GM23248 (cell line): ENCODE results near the gene FGFR1OP2. TPM values are rescaled to one million over a fixed set of nuclear protein-coding genes. Genes with fewer than 3 reads are reported as not detected.

ENCODE experiments used
- DNase-seq: peaks from one replicate; pipeline ENCODE4 v3.0.0-alpha.2; 2015
- H2AFZ ChIP-seq: fragments of 200-600 bp; sonication (generic); 2 replicates; pipeline ENCODE4 v1.6.1; 2016; ENCODE audit warnings: antibody characterized with exemption
- H3F3A ChIP-seq: fragments of 200-600 bp; sonication (generic); 2 replicates; pipeline ENCODE4 v1.6.1; 2016; ENCODE audit warnings: mild to moderate bottlenecking, antibody characterized with exemption, mixed run types; ENCODE audit not compliant: insufficient read depth
- H3K27ac ChIP-seq: fragments of 200-600 bp; sonication (generic); 2 replicates; pipeline ENCODE4 v1.5.1; 2016; ENCODE audit warnings: mild to moderate bottlenecking
- H3K27me3 ChIP-seq: fragments of 200-600 bp; sonication (generic); replicated peaks from 2 replicates; pipeline ENCODE4 v1.6.1; 2016; ENCODE audit warnings: mild to moderate bottlenecking; ENCODE audit not compliant: insufficient read depth
- H3K36me3 ChIP-seq: fragments of 200-600 bp; sonication (generic); 2 replicates; pipeline ENCODE4 v1.6.1; 2016; ENCODE audit warnings: low read depth, mild to moderate bottlenecking
- H3K4me1 ChIP-seq: fragments of 200-600 bp; sonication (generic); 2 replicates; pipeline ENCODE4 v1.6.1; 2016; ENCODE audit warnings: mild to moderate bottlenecking; ENCODE audit not compliant: insufficient read depth
- H3K4me2 ChIP-seq: fragments of 200-600 bp; sonication (generic); one replicate; pipeline ENCODE4 v1.6.1; 2016; ENCODE audit warnings: mild to moderate bottlenecking; ENCODE audit not compliant: unreplicated experiment
- H3K4me3 ChIP-seq: fragments of 200-600 bp; sonication (generic); 2 replicates; pipeline ENCODE4 v1.5.1; 2016; ENCODE audit warnings: mild to moderate bottlenecking
- H3K79me2 ChIP-seq: fragments of 200-600 bp; sonication (generic); 2 replicates; pipeline ENCODE4 v1.6.1; 2016; ENCODE audit warnings: mild to moderate bottlenecking; ENCODE audit not compliant: insufficient read depth
- H3K9ac ChIP-seq: fragments of 200-600 bp; sonication (generic); 2 replicates; pipeline ENCODE4 v1.6.1; 2016; ENCODE audit warnings: mild to moderate bottlenecking
- H3K9me2 ChIP-seq: fragments of 200-600 bp; sonication (generic); 2 replicates; pipeline ENCODE4 v1.6.1; 2016; ENCODE audit warnings: mixed run types, mild to moderate bottlenecking, moderate library complexity; ENCODE audit not compliant: insufficient read depth
- H3K9me3 ChIP-seq: fragments of 200-600 bp; sonication (generic); one replicate; pipeline ENCODE4 v1.6.1; 2017; ENCODE audit warnings: low read depth
- H4K20me1 ChIP-seq: fragments of 200-600 bp; sonication (generic); 2 replicates; pipeline ENCODE4 v1.6.0; 2016; ENCODE audit not compliant: insufficient read depth
- EZH2 ChIP-seq: fragments of 200-600 bp; sonication (generic); IDR thresholded peaks from 2 replicates; pipeline ENCODE4 v1.6.1; 2018; ENCODE audit warnings: antibody characterized with exemption, mild to moderate bottlenecking; ENCODE audit not compliant: insufficient read depth, poor library complexity, severe bottlenecking
- EZH2phosphoT487 ChIP-seq: fragments of 200-600 bp; sonication (generic); IDR thresholded peaks from 2 replicates; pipeline ENCODE4 v1.6.1; 2018; ENCODE audit warnings: antibody characterized with exemption, moderate library complexity, mild to moderate bottlenecking, low read depth; ENCODE audit not compliant: insufficient read depth
- WGBS, 2 experiments: methylation state at CpG; one replicate each; pipeline ENCODE4 v1.1.6; 2015 to 2017; ENCODE audit warnings: low lambda C conversion rate in 2 of 2, low coverage in 1 of 2; ENCODE audit errors: missing lambda C conversion rate in 2 of 2; 5-methylcytosine and 5-hydroxymethylcytosine counted together
- in situ Hi-C: fragments of 300-500 bp; cut with MboI; formaldehyde crosslinking; loops from 2 replicates; pipeline ENCODE4 v1.15.0; 2020
- polyA plus RNA-seq: library from polyadenylated mRNA; unstranded; fragments of >200 nt; fragmentation: Nextera tagmentation; extraction: Ambion mirVana; gene quantifications from 2 replicates; pipeline ENCODE4 v1.2.1, GENCODE V29; 2016
- total RNA-seq: library from RNA; depleted of rRNA; stranded (reverse); fragments of >200 nt; shearing (Covaris generic); gene quantifications from 2 replicates; pipeline ENCODE4 v1.2.3, GENCODE V29; 2014

Gene FGFR1OP2
- total and polyA plus RNA-seq, 2 experiments from 2014 or later = 37.2 to 47.3 TPM

DNA sequence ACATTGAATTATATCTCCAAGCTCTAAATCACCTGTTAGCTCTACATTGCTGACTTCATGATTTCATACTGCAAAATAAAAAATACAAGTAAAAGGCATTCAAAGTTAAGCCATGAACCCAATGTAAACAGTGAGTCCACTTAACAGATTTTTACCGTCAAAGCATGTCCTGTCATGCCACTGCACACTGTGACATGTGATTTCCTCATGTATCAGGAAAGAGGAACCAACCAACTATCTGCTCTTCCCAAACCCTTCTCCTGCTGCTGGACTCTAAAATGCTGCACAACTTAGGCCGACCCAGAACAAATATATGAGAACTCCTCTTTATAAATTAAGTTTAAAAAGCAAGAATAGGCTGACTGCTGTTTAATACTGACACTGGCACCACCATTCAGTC lies 38.4 kb downstream of the FGFR1OP2 start:
- Histone ChIP-seq H3K9me2 (no peaks in the 10 kb centered on the region), H3K9me3 (no peaks in the 10 kb centered on the region), H3K4me2 (no peak overlapping the region), H3K4me3 (no peak overlapping the region), H3K79me2 (no peaks in the 10 kb centered on the region), H3K9ac (no peak overlapping the region), H3K36me3 (0 out of 2 replicates have a peak, but pooled peaks cover 6% of the 10 kb centered on the region), H3K4me1 (no peaks in the 10 kb centered on the region), H2AFZ (no peak overlapping the region), H3K27me3 (no peaks in the 10 kb centered on the region), H3F3A (no peaks in the 10 kb centered on the region), H4K20me1 (no peaks in the 10 kb centered on the region), H3K27ac (no peak overlapping the region)
- in situ Hi-C loops = no loop called here
- 96 to 98% methylated on average over 2 of the region's 2 CpGs for WGBS, 2 experiments
- no peak for DNase-seq
- TF ChIP-seq EZH2phosphoT487 (no peak), EZH2 (no peak)

DNA sequence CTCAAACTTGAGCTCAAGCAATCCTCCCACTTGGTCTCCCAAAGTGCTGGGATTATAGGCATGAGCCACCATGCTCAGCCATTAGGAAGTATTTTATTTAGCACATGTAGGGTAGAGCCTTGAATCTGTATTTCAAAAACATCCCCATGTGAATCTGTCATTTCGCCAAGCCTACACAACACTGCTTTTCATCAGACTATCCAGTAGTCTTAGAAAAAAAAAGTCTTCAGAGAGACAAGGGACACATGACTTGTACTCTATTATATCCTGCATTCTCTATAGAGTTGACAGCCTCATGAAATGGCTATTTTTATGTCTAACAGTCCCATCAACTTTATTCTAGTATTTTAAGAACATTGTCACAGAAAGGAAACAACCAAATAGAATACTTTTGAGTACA lies 40.5 kb downstream of the FGFR1OP2 start:
- DNase-seq = no peak
- H3K27ac ChIP-seq = no peak overlapping the region
- H3F3A ChIP-seq = no peaks in the 10 kb centered on the region
- H3K4me2 ChIP-seq = no peak overlapping the region
- H3K27me3 ChIP-seq = no peaks in the 10 kb centered on the region
- no peaks in the 10 kb centered on the region for H3K79me2 ChIP-seq
- H3K9ac ChIP-seq = no peak overlapping the region
- H3K36me3 ChIP-seq = 0 out of 2 replicates have a peak, but pooled peaks cover 1% of the 10 kb centered on the region
- H3K9me3 ChIP-seq = no peaks in the 10 kb centered on the region
- in situ Hi-C loops = no loop called here
- no peak overlapping the region for H3K4me3 ChIP-seq
- H3K9me2 ChIP-seq = no peaks in the 10 kb centered on the region
- no peak overlapping the region for H2AFZ ChIP-seq
- H4K20me1 ChIP-seq = no peaks in the 10 kb centered on the region
- 86 to 91% methylated on average over 1 of the region's 1 CpG for WGBS, 2 experiments
- TF ChIP-seq EZH2 = no peak
- TF ChIP-seq EZH2phosphoT487 = no peak
- H3K4me1 ChIP-seq = no peaks in the 10 kb centered on the region

DNA sequence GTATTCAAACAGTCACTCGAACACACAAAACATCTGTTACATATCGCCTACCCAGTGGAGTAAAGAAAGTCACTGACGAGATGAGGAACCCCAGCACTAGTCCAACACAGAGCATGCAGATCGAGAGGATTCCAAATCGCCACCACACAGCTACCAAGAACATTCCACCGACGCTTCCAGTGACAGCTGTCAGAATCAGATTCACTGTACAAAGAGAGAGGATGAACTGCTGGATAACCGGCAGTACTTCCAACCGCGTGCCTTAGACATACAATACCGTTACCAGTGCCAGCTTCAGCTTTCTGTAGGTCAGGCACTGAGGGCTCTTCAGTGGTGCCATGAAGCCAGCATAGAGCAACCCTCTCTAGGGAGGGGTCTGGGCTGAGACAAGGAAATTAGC lies 41.5 kb downstream of the FGFR1OP2 start:
- Histone ChIP-seq H3K4me1 (no peaks in the 10 kb centered on the region), H3K27ac (no peak overlapping the region), H3F3A (no peaks in the 10 kb centered on the region), H3K9me2 (no peaks in the 10 kb centered on the region), H3K36me3 (no peaks in the 10 kb centered on the region), H4K20me1 (no peaks in the 10 kb centered on the region), H3K27me3 (no peaks in the 10 kb centered on the region), H3K79me2 (no peaks in the 10 kb centered on the region), H3K4me3 (no peak overlapping the region), H3K9ac (no peak overlapping the region), H3K9me3 (no peaks in the 10 kb centered on the region), H3K4me2 (no peak overlapping the region), H2AFZ (no peak overlapping the region)
- in situ Hi-C loops = no loop called here
- WGBS, 2 experiments = 88 to 91% methylated on average over 11 of the region's 11 CpGs
- no peak for DNase-seq
- TF ChIP-seq EZH2 (no peak), EZH2phosphoT487 (no peak)

DNA sequence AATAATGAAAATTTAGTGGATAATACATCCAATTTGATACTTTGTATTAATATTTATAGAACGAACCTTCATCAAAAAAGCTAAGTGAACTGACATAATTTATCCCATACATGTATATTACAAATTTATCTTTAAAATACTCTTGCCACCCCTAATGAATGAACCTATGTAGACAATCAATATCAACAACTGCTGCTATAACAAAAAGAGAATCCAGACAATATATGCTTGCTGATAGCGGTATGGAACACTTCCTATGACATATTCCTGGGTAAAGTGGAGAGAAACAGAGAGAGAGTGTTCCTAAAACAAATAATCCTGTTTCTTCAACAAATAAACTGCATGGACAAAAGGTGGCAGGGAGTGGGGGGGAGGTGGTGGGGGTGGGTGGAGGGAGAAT lies 44.6 kb downstream of the FGFR1OP2 start:
- no peaks in the 10 kb centered on the region for H3K36me3 ChIP-seq
- H3K9me3 ChIP-seq = no peaks in the 10 kb centered on the region
- H3K27ac ChIP-seq = no peak overlapping the region
- H4K20me1 ChIP-seq = no peaks in the 10 kb centered on the region
- H2AFZ ChIP-seq = no peak overlapping the region
- 96 to 100% methylated on average over 2 of the region's 2 CpGs for WGBS, 2 experiments
- H3F3A ChIP-seq = no peaks in the 10 kb centered on the region
- in situ Hi-C loops = no loop called here
- no peaks in the 10 kb centered on the region for H3K27me3 ChIP-seq
- H3K4me1 ChIP-seq = no peaks in the 10 kb centered on the region
- TF ChIP-seq EZH2phosphoT487 (no peak), EZH2 (no peak)
- no peak overlapping the region for H3K4me2 ChIP-seq
- H3K4me3 ChIP-seq = no peak overlapping the region
- no peak overlapping the region for H3K9ac ChIP-seq
- DNase-seq = no peak
- no peaks in the 10 kb centered on the region for H3K9me2 ChIP-seq
- H3K79me2 ChIP-seq = no peaks in the 10 kb centered on the region
